ENCODE data around the gene ATP13A5.
A peak's percentile ranks its signal among the peaks of the same experiment; 100 is the strongest.

ATP13A5 gene

GRCh38 chr3:193250492-193250891 lies 128.1 kb downstream of the ATP13A5 start:
- no peak for DNase-seq

- no peak for DNase-seq
Observed at GRCh38 chr3:193248848-193249468, 129.6 kb downstream of the ATP13A5 start.

- no peak for DNase-seq
Observed at GRCh38 chr3:193243571-193243970, 135.0 kb downstream of the ATP13A5 start.

- DNase-seq = no peak
Observed at GRCh38 chr3:193241716-193242115, 136.8 kb downstream of the ATP13A5 start.

GRCh38 chr3:193240850-193241706 lies 137.5 kb downstream of the ATP13A5 start, which contains the start of gene PLAAT1:
Gene PLAAT1, plus strand, starts transcription at chr3:193241222. Its CDS starts 14,429 bp downstream, at chr3:193255651.
- DNase-seq = peak; percentile 60

GRCh38 chr3:193240436-193240849 lies 138.1 kb downstream of the ATP13A5 start:
- no peak for DNase-seq

- DNase-seq = no peak
Observed at GRCh38 chr3:193237030-193237429, 141.5 kb downstream of the ATP13A5 start.

GRCh38 chr3:193236599-193236998 lies 142.0 kb downstream of the ATP13A5 start:
- no peak for DNase-seq

- DNase-seq = peak; percentile 80
Observed at GRCh38 chr3:193231201-193231600, 147.4 kb downstream of the ATP13A5 start.

- peak; percentile 97 for DNase-seq
Observed at GRCh38 chr3:193230610-193231009, 147.9 kb downstream of the ATP13A5 start.

- DNase-seq = peak; percentile 52
Observed at GRCh38 chr3:193229851-193230420, 148.6 kb downstream of the ATP13A5 start.

GRCh38 chr3:193228206-193228605 lies 150.3 kb downstream of the ATP13A5 start:
- no peak for DNase-seq

- no peak for DNase-seq
Observed at GRCh38 chr3:193225302-193226125, 153.0 kb downstream of the ATP13A5 start.
